ENCODE data around the gene GAPDHS. TPM values are rescaled to one million over a fixed set of nuclear protein-coding genes. Genes with fewer than 3 reads are reported as not detected.

The GAPDHS gene
- total RNA-seq, 6 experiments from 2014 or later, result not detected

DNA sequence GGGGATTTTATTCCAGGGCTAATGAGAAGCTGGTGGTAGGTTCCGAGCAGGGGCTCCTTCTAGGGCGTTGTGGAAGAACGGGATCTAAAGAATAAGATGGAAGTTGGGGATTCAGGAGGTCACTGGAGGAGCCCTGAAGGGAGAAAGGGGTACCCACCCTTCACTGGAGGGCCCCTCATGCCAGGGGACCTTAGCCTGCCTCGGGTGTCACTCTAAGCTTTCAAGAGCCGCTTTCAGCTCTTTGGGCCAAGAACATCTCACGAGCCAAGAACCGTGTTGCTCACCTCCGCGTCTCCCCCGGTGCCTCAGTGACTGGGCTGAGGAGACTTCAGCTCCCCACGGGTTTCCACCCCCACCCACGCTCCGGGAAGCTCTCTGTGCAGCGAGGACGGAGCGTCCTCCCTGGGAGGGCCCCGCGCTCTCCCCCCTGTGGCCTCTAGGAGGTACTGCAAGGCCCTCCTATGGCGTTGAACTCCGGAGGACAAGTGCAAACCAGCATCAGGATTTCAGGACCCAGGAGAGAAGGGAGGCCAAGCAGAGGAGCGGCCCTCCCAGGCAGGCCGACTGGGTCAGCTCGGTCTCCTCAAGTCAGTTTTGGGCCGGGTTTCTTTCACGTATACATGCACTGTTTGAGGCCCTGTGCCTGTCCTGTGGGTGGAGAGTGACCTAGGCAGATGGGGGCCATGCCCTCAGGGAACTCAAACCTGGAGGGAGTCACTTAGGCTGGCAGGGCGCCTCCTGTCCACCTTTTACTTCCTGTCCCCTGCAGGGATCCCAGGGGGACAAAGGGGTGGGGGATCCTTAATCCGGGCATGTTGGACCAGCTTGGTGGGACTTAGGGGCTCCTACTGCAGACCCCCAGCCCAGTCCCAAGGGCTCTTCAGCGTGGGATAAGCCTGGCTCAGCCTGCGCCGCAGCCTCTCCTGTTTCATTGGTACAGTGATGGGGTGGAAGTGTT, 37.9 kb upstream of the GAPDHS start:
- 0% methylated on average over 10 of the region's 30 CpGs for WGBS (ENCODE audit: insufficient coverage, low coverage, low lambda C conversion rate, missing lambda C conversion rate)
- Histone ChIP-seq H3K9me3 (no peaks in the 10 kb centered on the region), H3K27me3 (no peaks in the 10 kb centered on the region), H3K4me1 (no peaks in the 10 kb centered on the region), H3K4me3 (no peak overlapping the region), H3K27ac (no peak overlapping the region), H3K36me3 (no peaks in the 10 kb centered on the region)
- ATAC-seq, result peak; percentile 95 to 99 (median 98)
- peak; percentile 65 to 78 (median 71) for DNase-seq
- TF ChIP-seq, protein P1, sequence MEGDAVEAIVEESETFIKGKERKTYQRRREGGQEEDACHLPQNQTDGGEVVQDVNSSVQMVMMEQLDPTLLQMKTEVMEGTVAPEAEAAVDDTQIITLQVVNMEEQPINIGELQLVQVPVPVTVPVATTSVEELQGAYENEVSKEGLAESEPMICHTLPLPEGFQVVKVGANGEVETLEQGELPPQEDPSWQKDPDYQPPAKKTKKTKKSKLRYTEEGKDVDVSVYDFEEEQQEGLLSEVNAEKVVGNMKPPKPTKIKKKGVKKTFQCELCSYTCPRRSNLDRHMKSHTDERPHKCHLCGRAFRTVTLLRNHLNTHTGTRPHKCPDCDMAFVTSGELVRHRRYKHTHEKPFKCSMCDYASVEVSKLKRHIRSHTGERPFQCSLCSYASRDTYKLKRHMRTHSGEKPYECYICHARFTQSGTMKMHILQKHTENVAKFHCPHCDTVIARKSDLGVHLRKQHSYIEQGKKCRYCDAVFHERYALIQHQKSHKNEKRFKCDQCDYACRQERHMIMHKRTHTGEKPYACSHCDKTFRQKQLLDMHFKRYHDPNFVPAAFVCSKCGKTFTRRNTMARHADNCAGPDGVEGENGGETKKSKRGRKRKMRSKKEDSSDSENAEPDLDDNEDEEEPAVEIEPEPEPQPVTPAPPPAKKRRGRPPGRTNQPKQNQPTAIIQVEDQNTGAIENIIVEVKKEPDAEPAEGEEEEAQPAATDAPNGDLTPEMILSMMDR (IDR thresholded peaks at IDR 0.05), result peak; percentile 95 to 98 (median 98)
- TF ChIP-seq POLR2A (IDR thresholded peaks at IDR 0.05), result no peak
- intact Hi-C loops (cut with DNase I), result loop anchor here in 1 of 2 donors (10.0 kb wide), 1 partner anchor 141 kb away; the partner anchor contains the start of gene FFAR3

DNA sequence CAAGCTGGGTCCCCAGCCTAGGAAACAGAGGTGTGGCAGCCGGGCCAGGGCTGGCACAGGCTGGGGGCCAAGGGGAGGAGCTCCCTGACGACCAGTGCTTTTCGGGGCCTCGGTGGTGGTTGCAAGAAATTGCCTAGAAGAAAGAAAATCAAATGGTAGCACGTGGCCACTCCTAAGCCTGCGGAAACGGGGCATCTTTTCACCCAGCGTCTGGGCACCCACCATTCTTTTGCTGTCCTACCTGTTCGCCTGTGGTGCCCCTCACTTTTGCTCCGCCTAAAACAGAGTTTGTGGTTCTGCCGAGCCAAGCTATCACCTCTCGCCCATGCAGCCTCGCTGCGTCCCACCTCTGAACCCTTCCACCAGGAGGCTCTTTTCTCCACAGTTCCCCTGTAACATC, 35.9 kb upstream of the GAPDHS start:
- no peak overlapping the region for H3K27ac ChIP-seq
- TF ChIP-seq, protein P1 (IDR thresholded peaks at IDR 0.05), result no peak
- no peak for TF ChIP-seq POLR2A (IDR thresholded peaks at IDR 0.05)
- H3K9me3 ChIP-seq, result no peaks in the 10 kb centered on the region
- no peaks in the 10 kb centered on the region for H3K36me3 ChIP-seq
- no peak for DNase-seq
- no peak overlapping the region for H3K4me3 ChIP-seq
- no peaks in the 10 kb centered on the region for H3K4me1 ChIP-seq
- H3K27me3 ChIP-seq, result no peaks in the 10 kb centered on the region
- intact Hi-C loops (cut with DNase I), result loop anchor here in 1 of 2 donors (10.0 kb wide), 1 partner anchor 143 kb away; the partner anchor contains the start of gene FFAR3
- 90% methylated on average over 10 of the region's 14 CpGs for WGBS (ENCODE audit: insufficient coverage, low coverage, low lambda C conversion rate, missing lambda C conversion rate)
- ATAC-seq, result no peak

DNA sequence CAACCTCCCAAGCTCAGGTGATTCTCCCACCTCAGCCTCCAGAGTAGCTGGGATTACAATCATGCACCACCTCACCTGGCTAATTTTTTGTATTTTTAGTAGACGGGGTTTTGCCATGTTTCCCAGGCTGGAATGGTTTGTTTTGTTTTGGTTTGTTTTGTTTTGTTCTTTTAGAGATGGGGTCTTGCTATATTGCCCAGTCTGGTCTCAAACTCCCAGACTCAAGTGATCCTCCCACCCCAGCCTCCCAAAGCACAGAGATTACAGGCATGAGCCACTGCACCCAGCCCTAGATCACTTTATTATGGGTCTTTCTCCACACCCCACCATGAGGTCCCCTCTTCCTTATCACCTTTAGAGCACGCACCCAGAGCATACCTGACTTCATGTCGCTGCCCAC, 35.0 kb upstream of the GAPDHS start:
- Histone ChIP-seq H3K4me3 (no peak overlapping the region), H3K4me1 (no peaks in the 10 kb centered on the region), H3K36me3 (no peaks in the 10 kb centered on the region), H3K9me3 (no peaks in the 10 kb centered on the region), H3K27ac (no peak overlapping the region), H3K27me3 (no peaks in the 10 kb centered on the region)
- no peak for TF ChIP-seq POLR2A (IDR thresholded peaks at IDR 0.05)
- TF ChIP-seq, protein P1 (IDR thresholded peaks at IDR 0.05), result no peak
- WGBS (ENCODE audit: insufficient coverage, low coverage, low lambda C conversion rate, missing lambda C conversion rate), result 67% methylated on average over 3 of the region's 3 CpGs
- ATAC-seq, result no peak
- intact Hi-C loops (cut with DNase I), result loop anchor here in 1 of 2 donors (10.0 kb wide), 1 partner anchor 143 kb away; the partner anchor contains the start of gene FFAR3
- no peak for DNase-seq

DNA sequence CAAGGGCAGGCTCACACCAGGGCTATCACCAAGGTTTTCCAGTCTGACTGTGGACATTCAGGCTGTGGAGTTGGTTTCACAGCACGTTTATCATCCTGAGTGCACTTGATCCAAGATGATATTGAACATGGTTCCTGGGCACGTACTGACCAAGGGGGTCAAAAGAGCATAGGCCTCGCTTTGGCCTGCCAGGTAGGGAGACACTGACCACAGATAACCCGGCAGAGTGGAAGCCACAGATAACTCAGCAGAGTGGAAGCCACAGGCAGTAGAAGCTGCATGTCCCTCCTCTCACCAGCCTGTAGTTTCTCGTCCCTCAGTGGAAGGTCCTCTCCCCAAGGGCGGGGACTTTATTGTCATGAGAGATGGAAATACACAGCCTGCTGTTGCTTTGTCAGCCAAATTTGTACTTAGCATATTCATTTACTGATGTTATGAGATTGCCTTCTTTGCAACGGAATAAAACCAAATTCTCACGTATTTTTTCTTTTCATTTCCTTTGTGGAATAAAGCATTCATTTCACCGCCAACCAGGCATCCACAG, 34.2 kb upstream of the GAPDHS start:
- no peak overlapping the region for H3K27ac ChIP-seq
- WGBS (ENCODE audit: insufficient coverage, low coverage, low lambda C conversion rate, missing lambda C conversion rate), result 67% methylated on average over 7 of the region's 9 CpGs
- DNase-seq, result no peak
- TF ChIP-seq, protein P1 (IDR thresholded peaks at IDR 0.05), result no peak
- TF ChIP-seq POLR2A (IDR thresholded peaks at IDR 0.05), result no peak
- no peaks in the 10 kb centered on the region for H3K36me3 ChIP-seq
- no peaks in the 10 kb centered on the region for H3K27me3 ChIP-seq
- H3K4me3 ChIP-seq, result no peak overlapping the region
- intact Hi-C loops (cut with DNase I), result loop anchor here in 1 of 2 donors (10.0 kb wide), 1 partner anchor 144 kb away; the partner anchor contains the start of gene FFAR3
- H3K9me3 ChIP-seq, result no peaks in the 10 kb centered on the region
- no peaks in the 10 kb centered on the region for H3K4me1 ChIP-seq
- peak in 1 of 4 donors; percentile 26 for ATAC-seq

All from right lobe of liver (tissue), 6 donors.